Osteoblast (primary cell): ENCODE measurements around the gene CHAD. TPM values are rescaled to one million over a fixed set of nuclear protein-coding genes. Genes with fewer than 3 reads are reported as not detected.

Experiments
- DNase-seq: peaks from one replicate; pipeline ENCODE4 v3.0.0; 2011; ENCODE audit warnings: low spot score, mixed read lengths; ENCODE audit not compliant: insufficient read length; ENCODE audit errors: missing footprints
- H2AFZ ChIP-seq: 2 replicates; pipeline ENCODE4 v1.6.0; 2011; ENCODE audit warnings: mild to moderate bottlenecking, low read length
- H3K27ac ChIP-seq: 2 replicates; pipeline ENCODE4 v1.5.1; 2011; ENCODE audit warnings: mild to moderate bottlenecking, low read depth, low read length, moderate library complexity
- H3K27me3 ChIP-seq: 2 replicates; pipeline ENCODE4 v1.6.0; 2012; ENCODE audit warnings: mild to moderate bottlenecking, control low read depth, inconsistent platforms, low read length, moderate library complexity; ENCODE audit not compliant: insufficient read depth
- H3K36me3 ChIP-seq: 2 replicates; pipeline ENCODE4 v1.5.1; 2011; ENCODE audit warnings: mild to moderate bottlenecking, low read length, control low read depth, moderate library complexity; ENCODE audit not compliant: insufficient read depth
- H3K4me1 ChIP-seq: 2 replicates; pipeline ENCODE4 v1.5.1; 2011; ENCODE audit warnings: mild to moderate bottlenecking, low read length, control low read depth, moderate library complexity; ENCODE audit not compliant: insufficient read depth
- H3K4me2 ChIP-seq: 2 replicates; pipeline ENCODE4 v1.6.0; 2011; ENCODE audit warnings: mild to moderate bottlenecking, low read length; ENCODE audit not compliant: insufficient read depth
- H3K4me3 ChIP-seq: fragments of 200-600 bp; sonication (generic); 3 replicates; pipeline ENCODE4 v1.5.1; 2012; ENCODE audit warnings: mild to moderate bottlenecking, low read length, inconsistent platforms; ENCODE audit not compliant: insufficient read depth
- H3K79me2 ChIP-seq: 2 replicates; pipeline ENCODE4 v1.6.0; 2012; ENCODE audit warnings: mild to moderate bottlenecking, low read length, control low read depth, inconsistent platforms; ENCODE audit not compliant: insufficient read depth
- H3K9me3 ChIP-seq: 2 replicates; pipeline ENCODE4 v1.5.1; 2011; ENCODE audit warnings: low read depth, low read length, control low read depth
- H4K20me1 ChIP-seq: 2 replicates; pipeline ENCODE4 v1.6.0; 2012; ENCODE audit warnings: mild to moderate bottlenecking, low read length, control low read depth; ENCODE audit not compliant: insufficient read depth
- CTCF ChIP-seq: IDR thresholded peaks from 2 replicates; pipeline ENCODE4 v1.5.1; 2011; ENCODE audit warnings: mild to moderate bottlenecking, low read depth, low read length, moderate library complexity; ENCODE audit errors: extremely low read depth
- total RNA-seq: library from RNA; depleted of rRNA; stranded (reverse); fragments of >200 nt; gene quantifications from 2 replicates; pipeline ENCODE4 v1.2.3, GENCODE V29; 2012

Gene CHAD
- total RNA-seq, 1 donor = not detected

GRCh38 chr17:50445730-50446325, 22.9 kb downstream of the CHAD start:
- no peak overlapping the region for H3K4me2 ChIP-seq
- H3K79me2 ChIP-seq = no peaks in the 10 kb centered on the region
- H3K4me1 ChIP-seq = peaks cover 4% of the 10 kb centered on the region
- H3K4me3 ChIP-seq = no peak overlapping the region
- no peak for TF ChIP-seq CTCF
- no peaks in the 10 kb centered on the region for H3K27me3 ChIP-seq
- peaks cover 2% of the 10 kb centered on the region for H4K20me1 ChIP-seq
- no peak for DNase-seq
- no peak overlapping the region for H2AFZ ChIP-seq
- H3K27ac ChIP-seq = no peak overlapping the region
- H3K9me3 ChIP-seq = no peaks in the 10 kb centered on the region
- H3K36me3 ChIP-seq = no peaks in the 10 kb centered on the region

- no peaks in the 10 kb centered on the region for H3K9me3 ChIP-seq
- TF ChIP-seq CTCF = no peak
- peaks cover 7% of the 10 kb centered on the region for H3K79me2 ChIP-seq
- no peak overlapping the region for H3K4me2 ChIP-seq
- H2AFZ ChIP-seq = no peak overlapping the region
- H3K4me1 ChIP-seq = peaks cover 4% of the 10 kb centered on the region
- no peaks in the 10 kb centered on the region for H3K36me3 ChIP-seq
- DNase-seq = no peak
- no peak overlapping the region for H3K4me3 ChIP-seq
- H3K27ac ChIP-seq = no peak overlapping the region
- H3K27me3 ChIP-seq = no peaks in the 10 kb centered on the region
- H4K20me1 ChIP-seq = peaks cover 7% of the 10 kb centered on the region
These were observed 23.6 kb downstream of the CHAD start for GRCh38 chr17:50444841-50445715.

GRCh38 chr17:50443505-50443974, 25.1 kb downstream of the CHAD start:
- Histone ChIP-seq H3K4me1 (peaks cover 4% of the 10 kb centered on the region), H3K79me2 (peaks cover 7% of the 10 kb centered on the region), H3K9me3 (no peaks in the 10 kb centered on the region), H2AFZ (no peak overlapping the region), H3K36me3 (no peaks in the 10 kb centered on the region), H3K27ac (no peak overlapping the region), H4K20me1 (peaks cover 8% of the 10 kb centered on the region), H3K4me2 (no peak overlapping the region), H3K27me3 (no peaks in the 10 kb centered on the region), H3K4me3 (no peak overlapping the region)
- no peak for TF ChIP-seq CTCF
- DNase-seq = peak; percentile 19
